ENCODE measurements around the gene CDH12. TPM values are rescaled to one million over a fixed set of nuclear protein-coding genes. Genes with fewer than 3 reads are reported as not detected.

CDH12 gene
- total RNA-seq, 1 experiment from 2014 or later, result not detected

GRCh38 chr5:22245770-22246169 is 607.4 kb downstream of the CDH12 start:
- Histone ChIP-seq H4K8ac (replicated peaks; ENCODE audit: insufficient read length, low read depth, low read length) (no peak overlapping the region), H3K79me2 (ENCODE audit: insufficient read depth, low read length) (no peaks in the 10 kb centered on the region), H3K4me2 (ENCODE audit: insufficient read depth, insufficient read length, low read length) (no peak overlapping the region), H2BK120ac (ENCODE audit: low read depth, low read length, poor library complexity, severe bottlenecking) (no peak overlapping the region), H3K4ac (ENCODE audit: low read depth, low read length) (no peak overlapping the region), H4K20me1 (ENCODE audit: control insufficient read depth, insufficient read depth, insufficient read length) (no peaks in the 10 kb centered on the region), H4K91ac (ENCODE audit: insufficient read length, low read depth, low read length) (no peak overlapping the region), H2AFZ (ENCODE audit: low read length) (no peak overlapping the region), H2BK15ac (ENCODE audit: low read depth, low read length) (no peak overlapping the region), H3K9me3 (ENCODE audit: control insufficient read depth, low read depth, low read length) (no peaks in the 10 kb centered on the region), H3K9ac (ENCODE audit: extremely low read depth, insufficient read length, low read length) (no peak overlapping the region), H3K23me2 (ENCODE audit: insufficient read length, low read depth, low read length, poor library complexity, severe bottlenecking) (no peaks in the 10 kb centered on the region), H2AK5ac (ENCODE audit: insufficient read length, low read length) (no peak overlapping the region), H3T11ph (ENCODE audit: low read length) (no peak overlapping the region), H2BK20ac (ENCODE audit: low read depth, low read length, poor library complexity, severe bottlenecking) (no peak overlapping the region), H3K18ac (ENCODE audit: insufficient read length, low read depth, low read length) (no peak overlapping the region), H3K27me3 (ENCODE audit: insufficient read depth, low read length) (no peaks in the 10 kb centered on the region), H4K5ac (ENCODE audit: insufficient read length, low read depth, low read length) (no peak overlapping the region), H2BK12ac (ENCODE audit: insufficient read length, low read depth, low read length) (no peak overlapping the region), H3K27ac (ENCODE audit: insufficient read length, low read depth, low read length) (no peak overlapping the region), H3K23ac (ENCODE audit: insufficient read length, low read depth, low read length) (no peak overlapping the region), H3K79me1 (ENCODE audit: insufficient read depth, low read depth, low read length, poor library complexity, severe bottlenecking) (no peaks in the 10 kb centered on the region), H3K14ac (ENCODE audit: insufficient read depth, low read length) (no peak overlapping the region), H3K4me1 (ENCODE audit: insufficient read depth, low read length) (no peaks in the 10 kb centered on the region), H3K56ac (ENCODE audit: insufficient read length, low read depth, low read length) (no peak overlapping the region), H2BK5ac (ENCODE audit: insufficient read length, low read length) (no peak overlapping the region)
- no peaks in the 10 kb centered on the region for H3K27me3 Mint-ChIP-seq (ENCODE audit: low read depth)
- no peak for DNase-seq
- no peaks in the 10 kb centered on the region for H3K9me3 Mint-ChIP-seq
- TF ChIP-seq CTCF (conservative IDR thresholded peaks at IDR 0.05), result no peak
- H3K27ac Mint-ChIP-seq, result no peak overlapping the region
- no peak overlapping the region for H3K4me3 Mint-ChIP-seq
- no peaks in the 10 kb centered on the region for H3K4me1 Mint-ChIP-seq
- no peaks in the 10 kb centered on the region for H3K36me3 Mint-ChIP-seq (ENCODE audit: insufficient read depth in 1 of 3, low read depth in 3 of 3)
